Gastrocnemius medialis (tissue), 4 donors: ENCODE data around the gene LEMD1.

Experiments
- POLR2A ChIP-seq, 2 donors: fragments of 450-650 bp; IDR thresholded peaks; one replicate each; pipeline ENCODE4 v1.6.1; 2017; ENCODE audit warnings: antibody characterized with exemption in 2 of 2, mild to moderate bottlenecking in 2 of 2, moderate library complexity in 2 of 2
- TF ChIP-seq, protein P1 (sequence below), 5 experiments: fragments of 450-650 bp in 3 of 5; fragments of 200-600 bp in 2 of 5; sonication (generic) in 2 of 5; IDR thresholded peaks in 4 of 5; conservative IDR thresholded peaks in 1 of 5; 1 replicate in 4 of 5; 2 replicates in 1 of 5; pipeline ENCODE4 v1.5.1; 2016 to 2019; ENCODE audit warnings: antibody characterized with exemption in 5 of 5, mild to moderate bottlenecking in 3 of 5, moderate library complexity in 3 of 5

DNA sequence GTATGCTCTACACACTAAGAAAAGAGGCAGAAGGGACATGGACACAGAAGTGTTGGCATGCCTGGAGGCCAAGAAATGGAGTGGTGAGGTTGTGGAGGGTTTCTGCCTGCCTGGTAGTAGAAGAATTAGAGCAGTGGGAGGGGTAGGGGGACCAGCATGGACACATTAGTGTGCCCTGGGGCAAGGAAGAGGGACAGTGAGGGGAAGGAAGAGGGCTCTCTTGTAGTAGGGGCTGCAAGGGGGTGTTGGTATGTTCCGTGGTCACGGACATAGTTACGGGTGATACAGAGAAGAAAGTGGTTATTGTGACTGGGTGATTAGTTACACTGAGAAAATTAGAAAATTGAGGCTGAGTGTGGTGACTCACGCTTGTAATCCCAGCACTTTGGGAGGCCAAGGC lies 23.3 kb downstream of the LEMD1 start:
- TF ChIP-seq, protein P1, sequence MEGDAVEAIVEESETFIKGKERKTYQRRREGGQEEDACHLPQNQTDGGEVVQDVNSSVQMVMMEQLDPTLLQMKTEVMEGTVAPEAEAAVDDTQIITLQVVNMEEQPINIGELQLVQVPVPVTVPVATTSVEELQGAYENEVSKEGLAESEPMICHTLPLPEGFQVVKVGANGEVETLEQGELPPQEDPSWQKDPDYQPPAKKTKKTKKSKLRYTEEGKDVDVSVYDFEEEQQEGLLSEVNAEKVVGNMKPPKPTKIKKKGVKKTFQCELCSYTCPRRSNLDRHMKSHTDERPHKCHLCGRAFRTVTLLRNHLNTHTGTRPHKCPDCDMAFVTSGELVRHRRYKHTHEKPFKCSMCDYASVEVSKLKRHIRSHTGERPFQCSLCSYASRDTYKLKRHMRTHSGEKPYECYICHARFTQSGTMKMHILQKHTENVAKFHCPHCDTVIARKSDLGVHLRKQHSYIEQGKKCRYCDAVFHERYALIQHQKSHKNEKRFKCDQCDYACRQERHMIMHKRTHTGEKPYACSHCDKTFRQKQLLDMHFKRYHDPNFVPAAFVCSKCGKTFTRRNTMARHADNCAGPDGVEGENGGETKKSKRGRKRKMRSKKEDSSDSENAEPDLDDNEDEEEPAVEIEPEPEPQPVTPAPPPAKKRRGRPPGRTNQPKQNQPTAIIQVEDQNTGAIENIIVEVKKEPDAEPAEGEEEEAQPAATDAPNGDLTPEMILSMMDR (IDR thresholded peaks at IDR 0.05 in 4 of 5, conservative IDR thresholded peaks at IDR 0.05 in 1 of 5): no peak
- TF ChIP-seq POLR2A (IDR thresholded peaks at IDR 0.05): no peak
